Tibial artery (tissue), 4 donors: ENCODE measurements around the gene GLI2.
A peak's percentile ranks its signal among the peaks of the same experiment; 100 is the strongest.

ENCODE experiments used
- DNase-seq, 2 donors: peaks; one replicate each; pipeline ENCODE4 v3.0.0-alpha.2; 2019
- H3K27ac ChIP-seq, 2 donors: fragments of 200-600 bp; sonication (generic) in 1 of 2; 1 replicate in 1 of 2; 2 replicates in 1 of 2; pipeline ENCODE4 v1.5.1; 2018 to 2019; ENCODE audit warnings: mild to moderate bottlenecking in 1 of 2
- H3K27me3 ChIP-seq, 2 donors: fragments of 200-600 bp; sonication (generic) in 1 of 2; one replicate each; pipeline versions ENCODE4 v1.5.1 to v1.6.0; 2016 to 2019
- H3K36me3 ChIP-seq, 3 donors: fragments of 200-600 bp; sonication (generic) in 2 of 3; one replicate each; pipeline ENCODE4 v1.5.1; 2016 to 2019; ENCODE audit warnings: mild to moderate bottlenecking in 2 of 3
- H3K4me1 ChIP-seq, 4 donors: fragments of 200-600 bp; sonication (generic) in 2 of 4; 1 replicate in 3 of 4; 2 replicates in 1 of 4; pipeline ENCODE4 v1.5.1; 2016 to 2019
- H3K4me3 ChIP-seq, 2 donors: fragments of 200-600 bp; sonication (generic) in 1 of 2; 1 replicate in 1 of 2; 2 replicates in 1 of 2; pipeline ENCODE4 v1.5.1; 2018 to 2019; ENCODE audit warnings: mild to moderate bottlenecking in 2 of 2
- H3K9me3 ChIP-seq, 3 donors: fragments of 200-600 bp; sonication (generic) in 1 of 3; one replicate each; pipeline ENCODE4 v1.5.1; 2016 to 2019
- intact Hi-C: fragments of 100-400 bp; cut with DNase I; formaldehyde crosslinking; loops from one replicate; pipeline ENCODE4 v1.15.0; 2023; ENCODE audit warnings: low total_unique reads
- TF ChIP-seq, protein P1 (sequence below), 2 experiments: fragments of 200-600 bp in 1 of 2; fragments of 450-650 bp in 1 of 2; IDR thresholded peaks; one replicate each; pipeline ENCODE4 v1.5.1; 2017 to 2019; ENCODE audit warnings: antibody characterized with exemption in 2 of 2, mild to moderate bottlenecking in 1 of 2, moderate library complexity in 1 of 2

Gene GLI2

DNA sequence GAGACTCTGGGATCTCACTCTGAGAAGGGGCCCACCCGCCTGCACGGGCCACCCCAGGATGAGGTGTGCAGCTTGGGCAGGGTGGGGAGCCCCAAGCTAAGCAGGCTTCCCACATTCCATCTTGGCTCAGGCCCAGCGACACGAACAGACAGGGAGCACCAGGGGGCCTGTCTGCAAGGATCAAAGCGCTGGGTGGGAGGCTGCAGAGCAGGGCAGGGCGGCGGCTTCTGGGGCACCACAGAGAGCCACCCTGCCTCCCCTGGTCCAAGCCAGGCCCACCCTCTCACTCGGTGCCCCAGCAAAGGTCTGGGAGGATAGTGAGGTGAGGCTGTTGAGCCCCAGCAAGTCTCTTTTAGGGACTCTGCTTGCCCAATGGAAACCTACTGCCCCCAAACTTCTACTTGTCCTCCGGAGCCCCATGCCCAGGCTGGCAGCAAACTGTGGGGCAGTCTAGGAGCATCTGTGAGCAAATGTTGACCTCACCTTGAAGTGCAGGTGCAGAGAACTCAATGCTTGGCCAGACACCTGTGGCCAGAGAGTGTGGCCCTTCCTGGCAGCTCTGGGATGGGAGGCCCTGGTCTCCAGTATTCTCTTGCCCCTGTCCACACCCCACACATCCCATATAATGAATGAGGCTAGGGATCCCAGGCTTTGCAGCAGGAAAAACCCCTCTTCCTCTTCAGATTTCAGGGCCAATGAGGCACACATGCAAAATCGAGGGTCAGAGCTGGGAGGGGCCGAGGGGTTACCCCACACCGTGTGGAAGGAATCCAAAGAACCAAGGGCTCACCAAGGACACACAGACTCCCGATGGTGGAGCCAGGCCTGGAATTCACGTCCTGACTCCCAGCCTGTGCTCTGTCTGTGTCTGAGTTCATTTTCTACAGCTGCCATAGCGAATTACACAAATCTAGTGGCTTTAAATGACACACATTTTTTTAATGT, 18.8 kb upstream of the GLI2 start:
- Histone ChIP-seq H3K36me3 (no peaks in the 10 kb centered on the region), H3K9me3 (no peaks in the 10 kb centered on the region), H3K4me1 (peaks cover 0 to 1% (median 0%) of the 10 kb centered on the region in 4 donors), H3K27ac (no peak overlapping the region), H3K27me3 (peaks cover 0 to 5% of the 10 kb centered on the region in 2 donors), H3K4me3 (no peak overlapping the region)
- peak in 1 of 2 donors; percentile 57 for DNase-seq
- TF ChIP-seq, protein P1, sequence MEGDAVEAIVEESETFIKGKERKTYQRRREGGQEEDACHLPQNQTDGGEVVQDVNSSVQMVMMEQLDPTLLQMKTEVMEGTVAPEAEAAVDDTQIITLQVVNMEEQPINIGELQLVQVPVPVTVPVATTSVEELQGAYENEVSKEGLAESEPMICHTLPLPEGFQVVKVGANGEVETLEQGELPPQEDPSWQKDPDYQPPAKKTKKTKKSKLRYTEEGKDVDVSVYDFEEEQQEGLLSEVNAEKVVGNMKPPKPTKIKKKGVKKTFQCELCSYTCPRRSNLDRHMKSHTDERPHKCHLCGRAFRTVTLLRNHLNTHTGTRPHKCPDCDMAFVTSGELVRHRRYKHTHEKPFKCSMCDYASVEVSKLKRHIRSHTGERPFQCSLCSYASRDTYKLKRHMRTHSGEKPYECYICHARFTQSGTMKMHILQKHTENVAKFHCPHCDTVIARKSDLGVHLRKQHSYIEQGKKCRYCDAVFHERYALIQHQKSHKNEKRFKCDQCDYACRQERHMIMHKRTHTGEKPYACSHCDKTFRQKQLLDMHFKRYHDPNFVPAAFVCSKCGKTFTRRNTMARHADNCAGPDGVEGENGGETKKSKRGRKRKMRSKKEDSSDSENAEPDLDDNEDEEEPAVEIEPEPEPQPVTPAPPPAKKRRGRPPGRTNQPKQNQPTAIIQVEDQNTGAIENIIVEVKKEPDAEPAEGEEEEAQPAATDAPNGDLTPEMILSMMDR (IDR thresholded peaks at IDR 0.05): no peak
- intact Hi-C loops: no loop called here

DNA sequence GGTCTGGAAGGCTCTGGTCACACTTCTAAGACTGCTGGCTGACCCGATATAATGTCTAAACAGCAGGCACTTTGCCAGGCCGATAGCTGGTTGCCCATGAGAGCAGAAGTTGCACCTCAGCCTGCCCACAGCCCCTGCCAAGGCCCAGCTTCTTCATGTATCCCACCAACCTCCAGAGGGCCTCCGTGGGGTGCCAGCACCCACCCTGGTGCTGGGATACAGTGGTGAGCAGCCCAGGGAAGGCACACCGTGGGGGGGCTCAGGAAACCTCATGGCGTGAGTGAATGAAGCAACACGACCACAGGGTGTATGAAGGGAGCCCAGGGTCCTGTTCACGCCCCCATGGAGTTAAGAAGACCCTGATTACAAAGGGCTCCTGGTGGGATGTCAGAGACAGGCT, 16.2 kb upstream of the GLI2 start:
- Histone ChIP-seq H3K27me3 (no peaks in the 10 kb centered on the region), H3K9me3 (no peaks in the 10 kb centered on the region), H3K27ac (no peak overlapping the region), H3K36me3 (no peaks in the 10 kb centered on the region), H3K4me1 (peaks cover 0 to 15% (median 3%) of the 10 kb centered on the region in 4 donors), H3K4me3 (no peak overlapping the region)
- TF ChIP-seq, protein P1 (IDR thresholded peaks at IDR 0.05): no peak
- peak in 1 of 2 donors; percentile 54 for DNase-seq
- intact Hi-C loops: no loop called here

DNA sequence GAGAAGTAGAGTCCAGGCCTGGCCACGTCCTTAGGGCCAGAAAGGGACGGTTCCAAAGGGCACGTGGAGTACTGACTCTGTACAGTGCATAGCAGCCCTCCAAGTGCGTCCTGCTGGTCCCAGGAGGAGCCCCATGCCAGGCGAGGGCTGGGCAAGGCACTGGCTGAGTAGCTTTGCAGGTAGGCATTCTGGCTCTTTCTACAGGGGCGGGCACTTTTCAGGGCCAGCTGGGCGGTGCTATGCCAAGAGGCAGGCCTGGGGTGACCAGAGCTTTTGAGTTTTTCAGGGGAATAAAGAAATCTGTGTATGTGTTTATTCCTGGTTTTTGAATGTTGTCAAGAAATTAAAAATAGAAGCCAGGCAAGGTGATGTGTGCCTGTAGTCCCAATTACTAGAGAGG, 15.4 kb upstream of the GLI2 start:
- Histone ChIP-seq H3K4me1 (peaks cover 0 to 15% (median 3%) of the 10 kb centered on the region in 4 donors), H3K36me3 (no peaks in the 10 kb centered on the region), H3K27me3 (no peaks in the 10 kb centered on the region), H3K27ac (no peak overlapping the region), H3K9me3 (no peaks in the 10 kb centered on the region), H3K4me3 (no peak overlapping the region)
- peak in 1 of 2 donors; percentile 37 for DNase-seq
- intact Hi-C loops: no loop called here
- TF ChIP-seq, protein P1 (IDR thresholded peaks at IDR 0.05): no peak

- peak in 1 of 2 donors; percentile 54 for DNase-seq
- Histone ChIP-seq H3K9me3 (peaks cover 0 to 4% (median 0%) of the 10 kb centered on the region in 3 donors), H3K4me1 (peaks cover 0 to 15% (median 3%) of the 10 kb centered on the region in 4 donors), H3K36me3 (no peaks in the 10 kb centered on the region), H3K27ac (no peak overlapping the region), H3K4me3 (no peak overlapping the region), H3K27me3 (no peaks in the 10 kb centered on the region)
- intact Hi-C loops: no loop called here
- TF ChIP-seq, protein P1 (IDR thresholded peaks at IDR 0.05): no peak
Measured at GRCh38 chr2:120720746-120721375, 14.8 kb upstream of the GLI2 start.

DNA sequence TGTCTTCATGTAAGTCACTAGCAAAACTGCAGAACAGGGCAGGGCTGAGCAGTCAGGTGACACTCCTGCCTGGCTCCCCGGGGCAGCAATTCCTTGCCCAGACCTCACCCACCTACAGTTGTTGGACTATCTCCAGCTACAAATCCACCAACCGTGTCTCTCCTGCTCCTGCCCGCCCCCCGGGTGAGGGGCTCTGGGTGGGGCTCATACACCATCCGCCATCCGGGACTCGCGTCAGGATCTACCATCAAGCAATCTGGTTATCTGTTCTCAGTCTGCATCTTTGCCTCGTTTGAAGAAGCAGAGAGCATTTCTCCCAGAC, 13.5 kb upstream of the GLI2 start:
- no peak overlapping the region for H3K4me3 ChIP-seq
- H3K9me3 ChIP-seq: peaks cover 0 to 10% (median 0%) of the 10 kb centered on the region in 3 donors
- peak in 1 of 2 donors; percentile 50 for DNase-seq
- peaks cover 0 to 15% (median 3%) of the 10 kb centered on the region in 4 donors for H3K4me1 ChIP-seq
- H3K27me3 ChIP-seq: no peaks in the 10 kb centered on the region
- no peaks in the 10 kb centered on the region for H3K36me3 ChIP-seq
- intact Hi-C loops: no loop called here
- no peak overlapping the region for H3K27ac ChIP-seq
- TF ChIP-seq, protein P1 (IDR thresholded peaks at IDR 0.05): no peak
